Suprapubic skin (tissue), 4 donors: ENCODE results near the gene DNLZ. TPM values are rescaled to one million over a fixed set of nuclear protein-coding genes. Genes with fewer than 3 reads are reported as not detected.

Experiments
- DNase-seq, 2 donors: peaks; one replicate each; pipeline ENCODE4 v3.0.0-alpha.2; 2019; ENCODE audit warnings: low spot score in 2 of 2
- H3K27ac ChIP-seq: fragments of 200-600 bp; sonication (generic); one replicate; pipeline ENCODE4 v1.5.1; 2019
- H3K27me3 ChIP-seq: fragments of 200-600 bp; sonication (generic); one replicate; pipeline ENCODE4 v1.5.1; 2019
- H3K36me3 ChIP-seq: fragments of 200-600 bp; sonication (generic); one replicate; pipeline ENCODE4 v1.5.1; 2019
- H3K4me1 ChIP-seq: fragments of 200-600 bp; sonication (generic); one replicate; pipeline ENCODE4 v1.5.1; 2019
- H3K4me3 ChIP-seq: fragments of 200-600 bp; sonication (generic); one replicate; pipeline ENCODE4 v1.5.1; 2019; ENCODE audit warnings: mild to moderate bottlenecking
- H3K9me3 ChIP-seq: fragments of 200-600 bp; sonication (generic); one replicate; pipeline ENCODE4 v1.5.1; 2019
- EP300 ChIP-seq: sonication (generic); formaldehyde crosslinking; IDR thresholded peaks from one replicate; pipeline ENCODE4 v1.6.1; 2017; ENCODE audit warnings: antibody characterized with exemption
- POLR2A ChIP-seq, 2 donors: fragments of 450-650 bp; IDR thresholded peaks; one replicate each; pipeline ENCODE4 v1.6.1; 2017; ENCODE audit warnings: antibody characterized with exemption in 2 of 2, mild to moderate bottlenecking in 2 of 2, moderate library complexity in 2 of 2
- POLR2AphosphoS5 ChIP-seq, 3 donors: sonication (generic); formaldehyde crosslinking; IDR thresholded peaks; one replicate each; pipeline ENCODE4 v1.6.1; 2017; ENCODE audit warnings: antibody characterized with exemption in 3 of 3
- WGBS: methylation state at CpG from one replicate; pipeline ENCODE4 v1.1.5; 2018; 5-methylcytosine and 5-hydroxymethylcytosine counted together
- total RNA-seq, 4 donors: library from RNA; depleted of rRNA; stranded (reverse); fragments of >200 nt; gene quantifications; one replicate each; pipeline ENCODE4 v1.1.0, GENCODE V29; 2016
- TF ChIP-seq, protein P1 (sequence below), 2 donors: fragments of 200-600 bp in 1 of 2; fragments of 450-650 bp in 1 of 2; sonication (generic) in 1 of 2; IDR thresholded peaks; one replicate each; pipeline ENCODE4 v1.5.1; 2016 to 2019; ENCODE audit warnings: antibody characterized with exemption in 2 of 2, mild to moderate bottlenecking in 1 of 2, moderate library complexity in 1 of 2

Gene DNLZ
- total RNA-seq, 4 donors from 2014 or later, result 11.3 to 46.4 (median 37.9) TPM

DNA sequence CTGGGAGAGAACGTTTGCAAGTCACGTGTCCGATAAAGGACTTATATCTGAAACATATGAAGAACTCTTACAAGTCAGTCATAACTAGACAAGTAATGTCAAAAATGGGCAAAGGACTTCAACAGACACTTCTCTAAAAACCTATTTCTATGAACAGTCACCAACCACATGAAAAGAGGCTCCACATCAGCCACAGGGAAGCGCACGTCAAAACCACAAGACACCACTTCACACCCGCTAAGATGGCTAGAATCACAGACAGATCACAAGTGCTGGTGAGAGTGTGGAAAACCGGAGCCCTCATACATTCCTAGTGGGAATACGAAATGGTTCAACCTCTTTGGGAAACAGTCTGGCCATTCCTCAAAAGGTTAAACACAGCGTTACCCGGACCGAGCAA is 21.5 kb upstream of the DNLZ start:
- H3K36me3 ChIP-seq, result peaks cover 92% of the 10 kb centered on the region
- TF ChIP-seq POLR2A (IDR thresholded peaks at IDR 0.05), result no peak
- no peaks in the 10 kb centered on the region for H3K27me3 ChIP-seq
- WGBS, result 86% methylated on average over 11 of the region's 11 CpGs
- no peaks in the 10 kb centered on the region for H3K4me1 ChIP-seq
- no peaks in the 10 kb centered on the region for H3K9me3 ChIP-seq
- H3K27ac ChIP-seq, result no peak overlapping the region
- no peak overlapping the region for H3K4me3 ChIP-seq
- no peak for DNase-seq

GRCh38 chr9:136383436-136383835 is 19.9 kb upstream of the DNLZ start:
- Histone ChIP-seq H3K27me3 (no peaks in the 10 kb centered on the region), H3K4me1 (no peaks in the 10 kb centered on the region), H3K9me3 (no peaks in the 10 kb centered on the region), H3K36me3 (peaks cover 92% of the 10 kb centered on the region), H3K27ac (no peak overlapping the region), H3K4me3 (no peak overlapping the region)
- TF ChIP-seq EP300, result no peak
- TF ChIP-seq POLR2AphosphoS5 (IDR thresholded peaks at IDR 0.05), result no peak
- TF ChIP-seq, protein P1, sequence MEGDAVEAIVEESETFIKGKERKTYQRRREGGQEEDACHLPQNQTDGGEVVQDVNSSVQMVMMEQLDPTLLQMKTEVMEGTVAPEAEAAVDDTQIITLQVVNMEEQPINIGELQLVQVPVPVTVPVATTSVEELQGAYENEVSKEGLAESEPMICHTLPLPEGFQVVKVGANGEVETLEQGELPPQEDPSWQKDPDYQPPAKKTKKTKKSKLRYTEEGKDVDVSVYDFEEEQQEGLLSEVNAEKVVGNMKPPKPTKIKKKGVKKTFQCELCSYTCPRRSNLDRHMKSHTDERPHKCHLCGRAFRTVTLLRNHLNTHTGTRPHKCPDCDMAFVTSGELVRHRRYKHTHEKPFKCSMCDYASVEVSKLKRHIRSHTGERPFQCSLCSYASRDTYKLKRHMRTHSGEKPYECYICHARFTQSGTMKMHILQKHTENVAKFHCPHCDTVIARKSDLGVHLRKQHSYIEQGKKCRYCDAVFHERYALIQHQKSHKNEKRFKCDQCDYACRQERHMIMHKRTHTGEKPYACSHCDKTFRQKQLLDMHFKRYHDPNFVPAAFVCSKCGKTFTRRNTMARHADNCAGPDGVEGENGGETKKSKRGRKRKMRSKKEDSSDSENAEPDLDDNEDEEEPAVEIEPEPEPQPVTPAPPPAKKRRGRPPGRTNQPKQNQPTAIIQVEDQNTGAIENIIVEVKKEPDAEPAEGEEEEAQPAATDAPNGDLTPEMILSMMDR (IDR thresholded peaks at IDR 0.05), result no peak
- TF ChIP-seq POLR2A (IDR thresholded peaks at IDR 0.05), result no peak
- WGBS, result 96% methylated on average over 9 of the region's 20 CpGs
- no peak for DNase-seq

GRCh38 chr9:136381966-136382513 is 18.5 kb upstream of the DNLZ start:
- Histone ChIP-seq H3K27me3 (no peaks in the 10 kb centered on the region), H3K36me3 (peaks cover 85% of the 10 kb centered on the region), H3K9me3 (no peaks in the 10 kb centered on the region), H3K4me3 (no peak overlapping the region), H3K4me1 (no peaks in the 10 kb centered on the region), H3K27ac (no peak overlapping the region)
- DNase-seq, result no peak
- WGBS, result 82% methylated on average over 12 of the region's 25 CpGs
- TF ChIP-seq POLR2A (IDR thresholded peaks at IDR 0.05), result no peak

DNA sequence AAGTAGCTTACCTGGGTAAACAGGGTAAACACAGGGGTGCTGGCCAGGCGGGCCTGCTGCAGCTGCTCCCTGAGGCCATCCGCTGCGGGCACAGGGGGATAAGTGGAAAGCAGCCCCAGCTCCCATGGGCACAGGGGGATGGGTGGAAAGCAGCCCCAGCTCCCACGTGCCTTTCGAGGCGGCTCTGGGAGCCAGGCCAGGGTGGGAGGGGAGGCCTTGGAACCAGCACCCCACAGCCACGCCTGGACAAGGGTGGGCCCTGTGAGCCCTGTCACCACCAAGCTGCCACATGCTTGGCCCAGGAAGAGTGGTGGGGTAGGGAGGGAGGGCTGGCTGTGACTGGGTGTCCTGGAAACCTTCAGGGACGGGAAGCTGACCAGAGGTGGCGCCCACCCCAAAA is 17.8 kb upstream of the DNLZ start:
- Histone ChIP-seq H3K36me3 (peaks cover 78% of the 10 kb centered on the region), H3K27me3 (no peaks in the 10 kb centered on the region), H3K4me3 (no peak overlapping the region), H3K27ac (no peak overlapping the region), H3K4me1 (no peaks in the 10 kb centered on the region), H3K9me3 (no peaks in the 10 kb centered on the region)
- 76% methylated on average over 9 of the region's 9 CpGs for WGBS
- DNase-seq, result no peak
- TF ChIP-seq, protein P1 (IDR thresholded peaks at IDR 0.05), result no peak
- TF ChIP-seq POLR2A (IDR thresholded peaks at IDR 0.05) (no peak), POLR2AphosphoS5 (IDR thresholded peaks at IDR 0.05) (no peak)

DNA sequence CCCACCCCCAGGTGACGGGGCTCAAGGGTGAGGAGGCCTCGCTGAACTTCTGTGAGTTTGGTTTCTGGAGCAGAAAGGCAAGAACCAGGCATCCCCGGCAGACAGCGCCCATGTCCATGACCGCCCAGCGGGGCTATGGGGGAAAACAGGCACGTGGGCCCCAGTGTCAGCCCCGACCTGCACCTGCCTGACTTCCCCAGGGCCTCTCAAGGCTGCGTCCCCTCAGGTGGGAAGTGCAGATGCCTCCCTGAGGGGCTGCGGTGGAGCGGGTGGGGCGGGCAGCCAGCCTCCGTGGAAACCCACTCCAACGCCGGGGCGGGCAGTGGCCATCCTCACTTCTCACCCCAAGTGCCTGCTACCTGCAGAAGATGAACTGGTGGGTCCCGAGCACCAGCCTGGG is 16.8 kb upstream of the DNLZ start:
- TF ChIP-seq POLR2AphosphoS5 (IDR thresholded peaks at IDR 0.05) (no peak), EP300 (no peak), POLR2A (IDR thresholded peaks at IDR 0.05) (no peak)
- TF ChIP-seq, protein P1 (IDR thresholded peaks at IDR 0.05), result no peak
- H3K9me3 ChIP-seq, result no peaks in the 10 kb centered on the region
- H3K27me3 ChIP-seq, result no peaks in the 10 kb centered on the region
- no peak for DNase-seq
- H3K27ac ChIP-seq, result no peak overlapping the region
- H3K4me1 ChIP-seq, result no peaks in the 10 kb centered on the region
- peaks cover 73% of the 10 kb centered on the region for H3K36me3 ChIP-seq
- no peak overlapping the region for H3K4me3 ChIP-seq
- 95% methylated on average over 3 of the region's 17 CpGs for WGBS

DNA sequence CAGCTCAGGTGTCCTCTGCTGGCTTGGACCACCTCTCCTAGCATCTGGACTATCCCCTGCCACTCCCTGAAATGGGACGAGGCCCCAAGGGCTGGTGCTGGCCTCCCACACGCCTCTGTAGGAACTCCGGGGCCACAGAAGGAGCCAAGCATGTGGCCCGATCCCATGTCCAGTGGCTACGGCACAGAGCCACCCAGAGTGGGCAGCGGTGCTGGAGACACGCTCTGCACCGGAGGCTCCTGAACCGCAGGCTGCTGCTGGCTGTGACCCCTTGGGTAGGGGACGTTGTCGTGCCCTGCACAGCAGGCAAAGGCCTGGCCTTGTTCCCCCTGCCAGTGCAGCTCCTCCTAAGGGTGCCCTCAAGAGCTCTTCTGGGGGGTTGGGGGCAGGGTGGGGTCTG is 16.3 kb upstream of the DNLZ start:
- Histone ChIP-seq H3K9me3 (no peaks in the 10 kb centered on the region), H3K27ac (no peak overlapping the region), H3K4me3 (no peak overlapping the region), H3K27me3 (no peaks in the 10 kb centered on the region), H3K36me3 (peaks cover 70% of the 10 kb centered on the region), H3K4me1 (no peaks in the 10 kb centered on the region)
- no peak for TF ChIP-seq POLR2AphosphoS5 (IDR thresholded peaks at IDR 0.05)
- TF ChIP-seq EP300, result no peak
- TF ChIP-seq, protein P1 (IDR thresholded peaks at IDR 0.05), result no peak
- no peak for TF ChIP-seq POLR2A (IDR thresholded peaks at IDR 0.05)
- DNase-seq, result no peak
- 94% methylated on average over 3 of the region's 11 CpGs for WGBS
